ENCODE data around the gene STMN3. TPM values are rescaled to one million over a fixed set of nuclear protein-coding genes. Genes with fewer than 3 reads are reported as not detected.

Gene STMN3
- total and polyA plus RNA-seq, 3 donors from 2014 or later, result 8.4 to 16.5 (median 15.1) TPM

Small RNA genes within 50 kb of the gene (small RNA-seq; reads per million reads assigned to genes)
- gene TNFRSF6B, result 0 reads per million in 2 donors

Other genes starting within 250 kb of the STMN3 start
- gene KCNQ2, start 180.8 kb downstream of the STMN3 start, total RNA-seq, result 10 to 100 TPM; 49.2 to 60.9 TPM
- 36.2 TPM for gene KCNQ2, start 180.8 kb downstream of the STMN3 start, polyA plus RNA-seq (ENCODE audit: insufficient read depth, low read depth, low replicate concordance)
- 10 to 100 TPM in 1 of 2 donors, 1 to 10 TPM in 1; 9.8 to 15.9 TPM for gene EEF1A2, start 154.3 kb downstream of the STMN3 start, total RNA-seq
- gene EEF1A2, start 154.3 kb downstream of the STMN3 start, polyA plus RNA-seq (ENCODE audit: insufficient read depth, low read depth, low replicate concordance), result 19.1 TPM
- 100 to 1,000 TPM; 431 to 529 TPM for gene PPDPF, start 132.7 kb downstream of the STMN3 start, total RNA-seq
- gene PPDPF, start 132.7 kb downstream of the STMN3 start, polyA plus RNA-seq (ENCODE audit: insufficient read depth, low read depth, low replicate concordance), result 207 TPM
- gene PTK6, start 116.0 kb downstream of the STMN3 start, total RNA-seq, result under 1 TPM in 1 of 2 donors, not detected in 1; 0.37 TPM
- 0.26 TPM for gene PTK6, start 116.0 kb downstream of the STMN3 start, polyA plus RNA-seq (ENCODE audit: insufficient read depth, low read depth, low replicate concordance)
- under 1 TPM; 0.19 to 0.24 TPM for gene SRMS, start 105.7 kb downstream of the STMN3 start, total RNA-seq
- 0.42 TPM for gene SRMS, start 105.7 kb downstream of the STMN3 start, polyA plus RNA-seq (ENCODE audit: insufficient read depth, low read depth, low replicate concordance)
- 100 to 1,000 TPM in 1 of 2 donors, 10 to 100 TPM in 1; 85.4 to 121 TPM for gene FNDC11, start 99.3 kb downstream of the STMN3 start, total RNA-seq
- 147 TPM for gene FNDC11, start 99.3 kb downstream of the STMN3 start, polyA plus RNA-seq (ENCODE audit: insufficient read depth, low read depth, low replicate concordance)
- gene HELZ2, start 79.2 kb downstream of the STMN3 start, total RNA-seq, result 10 to 100 TPM; 13.5 to 22.9 TPM
- gene HELZ2, start 79.2 kb downstream of the STMN3 start, polyA plus RNA-seq (ENCODE audit: insufficient read depth, low read depth, low replicate concordance), result 7.1 TPM
- 10 to 100 TPM; 31.0 to 33.1 TPM for gene GMEB2, start 26.3 kb downstream of the STMN3 start, total RNA-seq
- gene GMEB2, start 26.3 kb downstream of the STMN3 start, polyA plus RNA-seq (ENCODE audit: insufficient read depth, low read depth, low replicate concordance), result 20.3 TPM
- 10 to 100 TPM; 56.8 to 84.6 TPM for gene RTEL1, start 4.9 kb upstream of the STMN3 start, total RNA-seq
- 34.2 TPM for gene RTEL1, start 4.9 kb upstream of the STMN3 start, polyA plus RNA-seq (ENCODE audit: insufficient read depth, low read depth, low replicate concordance)
- 10 to 100 TPM; 26.2 to 30.5 TPM for gene TNFRSF6B, start 43.2 kb upstream of the STMN3 start, total RNA-seq
- gene TNFRSF6B, start 43.2 kb upstream of the STMN3 start, polyA plus RNA-seq (ENCODE audit: insufficient read depth, low read depth, low replicate concordance), result 3.0 TPM
- gene ARFRP1, start 54.6 kb upstream of the STMN3 start, total RNA-seq, result 10 to 100 TPM; 55.4 to 55.6 TPM
- gene ARFRP1, start 54.6 kb upstream of the STMN3 start, polyA plus RNA-seq (ENCODE audit: insufficient read depth, low read depth, low replicate concordance), result 37.8 TPM
- 10 to 100 TPM; 53.1 to 57.3 TPM for gene ZGPAT, start 54.6 kb upstream of the STMN3 start, total RNA-seq
- gene ZGPAT, start 54.6 kb upstream of the STMN3 start, polyA plus RNA-seq (ENCODE audit: insufficient read depth, low read depth, low replicate concordance), result 43.1 TPM
- gene LIME1, start 83.2 kb upstream of the STMN3 start, total RNA-seq, result 10 to 100 TPM; 41.4 to 47.4 TPM
- gene LIME1, start 83.2 kb upstream of the STMN3 start, polyA plus RNA-seq (ENCODE audit: insufficient read depth, low read depth, low replicate concordance), result 5.6 TPM
- gene SLC2A4RG, start 86.4 kb upstream of the STMN3 start, total RNA-seq, result 100 to 1,000 TPM; 123 to 141 TPM
- 64.4 TPM for gene SLC2A4RG, start 86.4 kb upstream of the STMN3 start, polyA plus RNA-seq (ENCODE audit: insufficient read depth, low read depth, low replicate concordance)
- 10 to 100 TPM; 12.5 to 15.4 TPM for gene ZBTB46, start 177.8 kb upstream of the STMN3 start, total RNA-seq
- 5.2 TPM for gene ZBTB46, start 177.8 kb upstream of the STMN3 start, polyA plus RNA-seq (ENCODE audit: insufficient read depth, low read depth, low replicate concordance)
- gene ABHD16B, start 208.1 kb upstream of the STMN3 start, total RNA-seq, result 10 to 100 TPM; 13.8 to 20.9 TPM
- gene ABHD16B, start 208.1 kb upstream of the STMN3 start, polyA plus RNA-seq (ENCODE audit: insufficient read depth, low read depth, low replicate concordance), result 10.8 TPM
- gene TPD52L2, start 211.8 kb upstream of the STMN3 start, total RNA-seq, result 100 to 1,000 TPM; 100 to 132 TPM
- gene TPD52L2, start 211.8 kb upstream of the STMN3 start, polyA plus RNA-seq (ENCODE audit: insufficient read depth, low read depth, low replicate concordance), result 89.9 TPM
- 10 to 100 TPM; 58.2 to 64.8 TPM for gene DNAJC5, start 241.7 kb upstream of the STMN3 start, total RNA-seq
- gene DNAJC5, start 241.7 kb upstream of the STMN3 start, polyA plus RNA-seq (ENCODE audit: insufficient read depth, low read depth, low replicate concordance), result 35.6 TPM

Data from testis (tissue), 3 donors.